ENCODE measurements around the gene PTPRD.

DNA sequence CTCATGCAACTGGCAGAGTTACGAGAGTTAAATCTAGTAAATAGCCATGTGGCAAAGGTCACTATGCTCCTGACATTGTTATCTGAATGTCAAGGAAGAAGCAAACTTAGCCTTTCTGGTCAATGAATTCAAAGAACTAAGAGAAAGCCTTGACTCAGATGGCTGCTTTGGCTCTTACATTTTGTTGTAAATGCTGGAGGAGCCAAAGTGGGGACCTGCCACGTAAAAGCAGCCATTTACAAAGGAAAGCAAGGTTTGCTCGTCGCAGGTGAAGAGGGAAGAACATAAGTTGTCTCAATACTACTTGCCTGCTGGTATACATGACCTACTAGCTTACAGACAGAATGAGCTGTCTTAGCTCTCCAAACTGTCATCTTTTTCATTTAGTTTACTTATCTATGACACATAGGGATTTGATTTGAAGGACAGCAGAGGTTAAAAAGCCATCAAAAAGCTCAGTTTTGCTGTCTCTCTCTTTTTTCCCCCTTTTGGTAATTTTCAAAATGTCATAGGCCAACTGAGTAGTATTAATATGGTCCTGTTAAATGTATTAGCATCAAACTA, 1760.4 kb downstream of the PTPRD start:
- TF ChIP-seq POLR2AphosphoS5 (IDR thresholded peaks at IDR 0.05; ENCODE audit: borderline replicate concordance, low read depth, low read length) (no peak), EZH2 (IDR thresholded peaks at IDR 0.05) (no peak)
